PC-9 (cell line): ENCODE results near the gene TMEM44. TPM values are rescaled to one million over a fixed set of nuclear protein-coding genes. Genes with fewer than 3 reads are reported as not detected.
A peak's percentile ranks its signal among the peaks of the same experiment; 100 is the strongest.

Experiments
- BruUV-seq: library from RNA; stranded (reverse); fragments of 400-500 nt; replicated peaks from 2 replicates; lab custom pipeline; 2021; lab: Mats Ljungman, UMichigan
- CTCF ChIA-PET: fragments of 300-600 bp; sonication (Branson Sonifier 250); formaldehyde crosslinking; loops from one replicate; lab custom pipeline; 2022; ENCODE audit warnings: antibody characterized with exemption; lab: Charles Lee
- POLR2A ChIA-PET: fragments of 300-600 bp; sonication (Branson Sonifier 250); formaldehyde crosslinking; loops from one replicate; lab custom pipeline; 2022; ENCODE audit warnings: antibody characterized with exemption; ENCODE audit not compliant: unreplicated experiment; lab: Charles Lee
- DNase-seq, 2 experiments: peaks; one replicate each; pipeline versions ENCODE4 v3.0.0 to v3.0.0-alpha.2; 2015 to 2022; ENCODE audit warnings: mixed read lengths in 1 of 2
- H2AFZ ChIP-seq: fragments of 200-600 bp; sonication (generic); 2 replicates; pipeline ENCODE4 v1.8.1; 2017; ENCODE audit warnings: antibody characterized with exemption
- H3F3A ChIP-seq: fragments of 200-600 bp; sonication (generic); 2 replicates; pipeline ENCODE4 v1.8.1; 2017; ENCODE audit warnings: antibody characterized with exemption, mild to moderate bottlenecking, low read depth; ENCODE audit not compliant: insufficient read depth
- H3K27ac ChIP-seq: fragments of 200-600 bp; sonication (generic); 2 replicates; pipeline ENCODE4 v1.6.1; 2016; ENCODE audit warnings: mixed run types
- H3K27me3 ChIP-seq: fragments of 200-600 bp; sonication (generic); 2 replicates; pipeline ENCODE4 v1.6.1; 2016; ENCODE audit warnings: low read depth, mixed run types; ENCODE audit not compliant: insufficient read depth
- H3K36me3 ChIP-seq: fragments of 200-600 bp; sonication (generic); 2 replicates; pipeline ENCODE4 v1.6.1; 2016; ENCODE audit warnings: low read depth, mixed run types
- H3K4me1 ChIP-seq: fragments of 200-600 bp; sonication (generic); replicated peaks from 2 replicates; pipeline ENCODE4 v1.6.1; 2016; ENCODE audit warnings: mixed run types; ENCODE audit not compliant: insufficient read depth
- H3K4me2 ChIP-seq: fragments of 200-600 bp; sonication (generic); 2 replicates; pipeline ENCODE4 v1.6.1; 2017; ENCODE audit warnings: mixed run types
- H3K4me3 ChIP-seq: fragments of 200-600 bp; sonication (generic); 2 replicates; pipeline ENCODE4 v1.6.1; 2016; ENCODE audit warnings: mixed run types
- H3K79me2 ChIP-seq: fragments of 200-600 bp; sonication (generic); 2 replicates; pipeline ENCODE4 v1.6.1; 2017; ENCODE audit warnings: low read depth, mixed run types
- H3K9me2 ChIP-seq: fragments of 200-600 bp; sonication (generic); 2 replicates; pipeline ENCODE4 v1.8.1; 2017; ENCODE audit warnings: mild to moderate bottlenecking; ENCODE audit not compliant: insufficient read depth
- H3K9me3 ChIP-seq: fragments of 200-600 bp; sonication (generic); 2 replicates; pipeline ENCODE4 v1.8.1; 2016; ENCODE audit warnings: low read depth; ENCODE audit not compliant: insufficient read depth
- H4K20me1 ChIP-seq: fragments of 200-600 bp; sonication (generic); 2 replicates; pipeline ENCODE4 v1.8.1; 2017; ENCODE audit not compliant: insufficient read depth
- CTCF ChIP-seq: fragments of 200-600 bp; sonication (generic); conservative IDR thresholded peaks from 2 replicates; pipeline ENCODE4 v1.6.1; 2017; ENCODE audit warnings: mixed run types, antibody characterized with exemption, mild to moderate bottlenecking, moderate library complexity
- EZH2 ChIP-seq: fragments of 200-600 bp; sonication (generic); IDR thresholded peaks from 2 replicates; pipeline ENCODE4 v1.8.0; 2017; ENCODE audit warnings: antibody characterized with exemption, low read depth
- intact Hi-C: fragments of 100-400 bp; cut with micrococcal nuclease; formaldehyde crosslinking; loops from one replicate; pipeline ENCODE4 v1.10.0; 2022; ENCODE audit not compliant: unreplicated experiment
- total RNA-seq: library from RNA; stranded (reverse); gene quantifications from 2 replicates; pipeline ENCODE4 v1.2.3, GENCODE V29; 2021

The TMEM44 gene
- total RNA-seq, 1 experiment from 2014 or later, result 37.5 TPM

- Histone ChIP-seq H3K9me3 (0 out of 2 replicates have a peak, but pooled peaks cover 4% of the 10 kb centered on the region), H3F3A (0 out of 2 replicates have a peak, but pooled peaks cover 5% of the 10 kb centered on the region), H3K27me3 (no peaks in the 10 kb centered on the region), H3K4me1 (0 out of 2 replicates have a peak, but pooled peaks cover 4% of the 10 kb centered on the region), H2AFZ (no peak overlapping the region), H3K27ac (no peak overlapping the region), H4K20me1 (no peaks in the 10 kb centered on the region), H3K9me2 (no peaks in the 10 kb centered on the region), H3K79me2 (no peaks in the 10 kb centered on the region), H3K36me3 (no peaks in the 10 kb centered on the region), H3K4me3 (no peak overlapping the region), H3K4me2 (no peak overlapping the region)
- CTCF ChIA-PET, result no interaction called here
- BruUV-seq, result no TSS peak
- DNase-seq, result no peak
- no peak for TF ChIP-seq EZH2
- no peak for TF ChIP-seq CTCF
- intact Hi-C loops, result no loop called here
- POLR2A ChIA-PET, result no interaction called here
Measured at GRCh38 chr3:194618858-194619608, 14.2 kb downstream of the TMEM44 start.

GRCh38 chr3:194617827-194618226 is 15.4 kb downstream of the TMEM44 start:
- ChIA-PET POLR2A (no interaction called here), CTCF (no interaction called here)
- Histone ChIP-seq H3K9me3 (0 out of 2 replicates have a peak, but pooled peaks cover 4% of the 10 kb centered on the region), H2AFZ (no peak overlapping the region), H3K4me1 (0 out of 2 replicates have a peak, but pooled peaks cover 4% of the 10 kb centered on the region), H3K4me3 (no peak overlapping the region), H3K79me2 (no peaks in the 10 kb centered on the region), H3F3A (0 out of 2 replicates have a peak, but pooled peaks cover 5% of the 10 kb centered on the region), H3K36me3 (no peaks in the 10 kb centered on the region), H3K27ac (no peak overlapping the region), H3K27me3 (no peaks in the 10 kb centered on the region), H3K9me2 (no peaks in the 10 kb centered on the region), H3K4me2 (no peak overlapping the region), H4K20me1 (no peaks in the 10 kb centered on the region)
- DNase-seq, result peak; percentile 78 to 85
- BruUV-seq, result no TSS peak
- intact Hi-C loops, result no loop called here
- TF ChIP-seq EZH2 (no peak), CTCF (no peak)

GRCh38 chr3:194617143-194617671 is 16.0 kb downstream of the TMEM44 start:
- Histone ChIP-seq H3K9me3 (0 out of 2 replicates have a peak, but pooled peaks cover 4% of the 10 kb centered on the region), H3K27me3 (no peaks in the 10 kb centered on the region), H4K20me1 (no peaks in the 10 kb centered on the region), H3K36me3 (no peaks in the 10 kb centered on the region), H3K4me3 (no peak overlapping the region), H3K27ac (no peak overlapping the region), H3K4me2 (no peak overlapping the region), H3K4me1 (0 out of 2 replicates have a peak, but pooled peaks cover 4% of the 10 kb centered on the region), H3K79me2 (no peaks in the 10 kb centered on the region), H3K9me2 (no peaks in the 10 kb centered on the region), H2AFZ (no peak overlapping the region), H3F3A (0 out of 2 replicates have a peak, but pooled peaks cover 5% of the 10 kb centered on the region)
- CTCF ChIA-PET, result no interaction called here
- intact Hi-C loops, result no loop called here
- DNase-seq, result no peak
- BruUV-seq, result no TSS peak
- POLR2A ChIA-PET, result no interaction called here
- TF ChIP-seq EZH2 (no peak), CTCF (no peak)
